HCT116 (cell line): Measurements from ENCODE around the gene SLC7A8. TPM values are rescaled to one million over a fixed set of nuclear protein-coding genes. Genes with fewer than 3 reads are reported as not detected.

Source experiments
- ATAC-seq: fragments of 200-7000 bp; cut with Tn5 transposase; 2 replicates; pipeline ENCODE4 v1.9.1; 2020; ENCODE audit warnings: mild to moderate bottlenecking, moderate library complexity
- BruUV-seq: library from RNA; stranded (reverse); fragments of 400-500 nt; replicated peaks from 2 replicates; lab custom pipeline; 2021; lab: Mats Ljungman, UMichigan
- CTCF ChIA-PET: fragments of 300-600 bp; sonication (Branson Sonifier 250); formaldehyde crosslinking; loops from one replicate; lab custom pipeline; 2021; ENCODE audit warnings: antibody characterized with exemption; lab: Charles Lee
- POLR2A ChIA-PET: fragments of 300-600, 350-600 bp; sonication (Branson Sonifier 250); formaldehyde crosslinking; loops from one replicate; lab custom pipeline; 2021; ENCODE audit warnings: antibody characterized with exemption; lab: Charles Lee
- RAD21 ChIA-PET, 2 experiments: fragments of 300-600 bp; sonication (Branson Sonifier 250); formaldehyde crosslinking; loops; one replicate each; lab custom pipeline; 2023; ENCODE audit warnings: low total read pairs in 2 of 2; ENCODE audit not compliant: uncharacterized antibody in 2 of 2, unreplicated experiment in 2 of 2, low non-redundant PET in 1 of 2; lab: Charles Lee
- DNase-seq: peaks from one replicate; pipeline ENCODE4 v3.0.0-alpha.2; 2010; ENCODE audit warnings: low read depth, low spot score
- H2AFZ ChIP-seq: fragments of 200-600 bp; shearing (Covaris generic), sonication (generic); 2 replicates; pipeline ENCODE4 v1.6.1; 2017; ENCODE audit warnings: low read depth, mixed run types, mixed read lengths, antibody characterized with exemption, low read length; ENCODE audit not compliant: poor library complexity, severe bottlenecking
- H3K27ac ChIP-seq: 2 replicates; pipeline ENCODE4 v1.5.1; 2012; ENCODE audit warnings: low read depth, low read length
- H3K27me3 ChIP-seq: fragments of 200-600 bp; sonication (generic); 2 replicates; pipeline ENCODE4 v1.6.1; 2016; ENCODE audit warnings: mixed run types, low read length, mixed read lengths; ENCODE audit not compliant: insufficient read depth
- H3K36me3 ChIP-seq, 2 experiments: fragments of 200-500 bp in 1 of 2; fragments of 200-600 bp in 1 of 2; sonication (Bioruptor generic) in 1 of 2; sonication (generic) in 1 of 2; 2 replicates each; pipeline versions ENCODE4 v1.5.1 to v1.6.1; 2014 to 2016; ENCODE audit warnings: low read length in 2 of 2, inconsistent platforms in 1 of 2, mixed read lengths in 1 of 2, mixed run types in 1 of 2; ENCODE audit not compliant: insufficient read depth in 2 of 2, control insufficient read depth in 1 of 2
- H3K4me1 ChIP-seq, 2 experiments: fragments of 200-600 bp in 1 of 2; sonication (generic) in 1 of 2; 2 replicates each; pipeline versions ENCODE4 v1.5.1 to v1.6.1; 2012 to 2017; ENCODE audit warnings: low read length in 2 of 2, inconsistent platforms in 1 of 2, mild to moderate bottlenecking in 1 of 2, mixed read lengths in 1 of 2, mixed run types in 1 of 2, moderate library complexity in 1 of 2; ENCODE audit not compliant: insufficient read depth in 2 of 2, control insufficient read depth in 1 of 2
- H3K4me2 ChIP-seq: fragments of 200-600 bp; sonication (generic); 2 replicates; pipeline ENCODE4 v1.6.1; 2017; ENCODE audit warnings: mixed run types, low read length, mixed read lengths
- H3K4me3 ChIP-seq, 2 experiments: fragments of 200-600 bp in 1 of 2; sonication (generic) in 1 of 2; replicated peaks in 1 of 2; 2 replicates each; pipeline ENCODE4 v1.5.1; 2011 to 2016; ENCODE audit warnings: low read length in 2 of 2, control low read depth in 1 of 2, low read depth in 1 of 2, mild to moderate bottlenecking in 1 of 2, mixed read lengths in 1 of 2, mixed run types in 1 of 2
- H3K79me2 ChIP-seq: fragments of 200-600 bp; sonication (generic); 2 replicates; pipeline ENCODE4 v1.6.1; 2017; ENCODE audit warnings: mild to moderate bottlenecking, mixed run types, low read length, moderate library complexity, mixed read lengths; ENCODE audit not compliant: insufficient read depth
- H3K9ac ChIP-seq: fragments of 200-600 bp; sonication (generic); 2 replicates; pipeline ENCODE4 v1.6.1; 2016; ENCODE audit warnings: low read length, mixed read lengths
- H3K9me2 ChIP-seq: fragments of 200-600 bp; sonication (generic), shearing (Covaris generic); 2 replicates; pipeline ENCODE4 v1.6.1; 2017; ENCODE audit warnings: mixed run types, mild to moderate bottlenecking, moderate library complexity; ENCODE audit not compliant: insufficient read depth
- H3K9me3 ChIP-seq, 2 experiments: fragments of 200-500 bp in 1 of 2; fragments of 200-600 bp in 1 of 2; sonication (Bioruptor generic) in 1 of 2; sonication (generic) in 1 of 2; 2 replicates each; pipeline ENCODE4 v1.6.1; 2014 to 2017; ENCODE audit warnings: low read length in 2 of 2, mixed read lengths in 2 of 2, inconsistent platforms in 1 of 2, low read depth in 1 of 2, mild to moderate bottlenecking in 1 of 2, mixed run types in 1 of 2, moderate library complexity in 1 of 2; ENCODE audit not compliant: control insufficient read depth in 1 of 2, insufficient read depth in 1 of 2
- H4K20me1 ChIP-seq: fragments of 200-600 bp; sonication (generic), shearing (Covaris generic); 2 replicates; pipeline ENCODE4 v1.6.1; 2017; ENCODE audit warnings: mixed run types, mild to moderate bottlenecking, moderate library complexity; ENCODE audit not compliant: insufficient read depth
- CBX3 ChIP-seq: IDR thresholded peaks from 2 replicates; pipeline ENCODE4 v1.6.1; 2012; ENCODE audit warnings: low read depth
- CTCF ChIP-seq, 3 experiments: fragments of 200-600 bp in 1 of 3; sonication (generic) in 1 of 3; IDR thresholded peaks in 2 of 3; conservative IDR thresholded peaks in 1 of 3; 2 replicates each; pipeline ENCODE4 v1.5.1; 2012 to 2017; ENCODE audit warnings: low read depth in 2 of 3, low read length in 2 of 3, antibody characterized with exemption in 1 of 3, borderline replicate concordance in 1 of 3, control low read depth in 1 of 3, mild to moderate bottlenecking in 1 of 3, mixed read lengths in 1 of 3, mixed run types in 1 of 3, moderate library complexity in 1 of 3; ENCODE audit not compliant: insufficient read depth in 1 of 3
- ELF1 ChIP-seq: IDR thresholded peaks from 2 replicates; pipeline ENCODE4 v1.6.1; 2012; ENCODE audit warnings: low read depth, borderline replicate concordance
- EZH2 ChIP-seq: fragments of 200-600 bp; sonication (generic); IDR thresholded peaks from 2 replicates; pipeline ENCODE4 v1.6.1; 2017; ENCODE audit warnings: antibody characterized with exemption, mixed run types
- EZH2phosphoT487 ChIP-seq: fragments of 200-600 bp; IDR thresholded peaks from 2 replicates; pipeline ENCODE4 v1.6.1; 2018; ENCODE audit warnings: antibody characterized with exemption, borderline replicate concordance
- FOSL1 ChIP-seq: IDR thresholded peaks from 2 replicates; pipeline ENCODE4 v1.6.1; 2012; ENCODE audit warnings: low read depth
- MAX ChIP-seq: IDR thresholded peaks from 2 replicates; pipeline ENCODE4 v1.6.1; 2012
- SP1 ChIP-seq: IDR thresholded peaks from 2 replicates; pipeline ENCODE4 v1.6.1; 2012; ENCODE audit warnings: low read depth
- TCF7L2 ChIP-seq: IDR thresholded peaks from 2 replicates; pipeline ENCODE4 v1.7.0; 2011; ENCODE audit warnings: borderline replicate concordance, inconsistent platforms; ENCODE audit not compliant: insufficient read depth, insufficient read length; ENCODE audit errors: extremely low read depth
- ZBTB33 ChIP-seq: IDR thresholded peaks from 2 replicates; pipeline ENCODE4 v1.6.1; 2011; ENCODE audit warnings: mild to moderate bottlenecking, low read length, moderate library complexity; ENCODE audit not compliant: insufficient replicate concordance; ENCODE audit errors: extremely low read depth
- ZNF274 ChIP-seq: fragments of 200-500 bp; sonication (Bioruptor generic); IDR thresholded peaks from 2 replicates; pipeline ENCODE4 v1.6.1; 2014; ENCODE audit warnings: mild to moderate bottlenecking, low read depth, low read length, inconsistent platforms
- intact Hi-C: fragments of 100-400 bp; cut with micrococcal nuclease; formaldehyde crosslinking; loops from 2 replicates; pipeline ENCODE4 v1.10.0; 2022
- total RNA-seq: library from RNA; stranded (reverse); gene quantifications from one replicate; pipeline ENCODE4 v1.2.1, GENCODE V29; 2021; ENCODE audit not compliant: unreplicated experiment
- TF ChIP-seq, protein P1 (sequence below): IDR thresholded peaks from 2 replicates; pipeline ENCODE4 v1.6.1; 2012

The SLC7A8 gene
- total RNA-seq, 1 experiment from 2014 or later: 5.3 TPM

DNA sequence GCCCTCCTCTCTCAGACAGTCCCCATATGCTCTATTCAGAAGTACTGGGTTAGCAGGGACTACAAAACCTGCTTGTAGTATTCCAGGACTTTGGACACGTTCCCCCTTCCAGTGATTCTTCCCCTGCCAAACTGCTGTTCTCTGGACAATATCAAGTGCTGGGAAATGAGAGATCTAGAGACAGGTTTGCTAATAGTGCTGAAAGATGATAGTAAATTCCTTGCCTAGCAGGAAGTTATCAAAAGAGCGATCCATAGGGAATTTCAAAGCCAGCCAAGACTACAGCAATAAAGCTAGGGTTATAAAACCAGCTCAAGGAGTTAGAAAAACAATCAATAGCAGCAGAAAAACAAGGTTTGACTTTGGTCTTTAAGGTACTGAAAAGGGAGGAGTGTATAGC lies 15.2 kb downstream of the SLC7A8 start:
- no peak overlapping the region for H2AFZ ChIP-seq
- H3K27ac ChIP-seq: no peak overlapping the region
- TF ChIP-seq EZH2 (no peak), TCF7L2 (no peak), CTCF (IDR thresholded peaks at IDR 0.05 in 2 of 3, conservative IDR thresholded peaks at IDR 0.05 in 1 of 3; ENCODE audit: borderline replicate concordance in 1 of 3, insufficient read depth in 1 of 3, low read depth in 2 of 3, low read length in 2 of 3) (no peak)
- H3K9me2 ChIP-seq: no peaks in the 10 kb centered on the region
- no peaks in the 10 kb centered on the region for H3K9me3 ChIP-seq
- ATAC-seq (no peak), DNase-seq (no peak)
- BruUV-seq: no TSS peak
- no peak overlapping the region for H3K9ac ChIP-seq
- H3K4me3 ChIP-seq: no peak overlapping the region
- no peaks in the 10 kb centered on the region for H4K20me1 ChIP-seq
- RAD21 ChIA-PET: no interaction called here
- no peaks in the 10 kb centered on the region for H3K27me3 ChIP-seq
- H3K79me2 ChIP-seq: no peaks in the 10 kb centered on the region
- CTCF ChIA-PET: interaction anchor here (1.0 kb wide), 1 partner anchor 48 kb away, joined by 4 read pairs; no protein-coding TSS in a partner anchor
- POLR2A ChIA-PET: no interaction called here
- intact Hi-C loops: no loop called here
- no peak overlapping the region for H3K4me2 ChIP-seq
- H3K4me1 ChIP-seq: no peaks in the 10 kb centered on the region
- no peaks in the 10 kb centered on the region for H3K36me3 ChIP-seq

DNA sequence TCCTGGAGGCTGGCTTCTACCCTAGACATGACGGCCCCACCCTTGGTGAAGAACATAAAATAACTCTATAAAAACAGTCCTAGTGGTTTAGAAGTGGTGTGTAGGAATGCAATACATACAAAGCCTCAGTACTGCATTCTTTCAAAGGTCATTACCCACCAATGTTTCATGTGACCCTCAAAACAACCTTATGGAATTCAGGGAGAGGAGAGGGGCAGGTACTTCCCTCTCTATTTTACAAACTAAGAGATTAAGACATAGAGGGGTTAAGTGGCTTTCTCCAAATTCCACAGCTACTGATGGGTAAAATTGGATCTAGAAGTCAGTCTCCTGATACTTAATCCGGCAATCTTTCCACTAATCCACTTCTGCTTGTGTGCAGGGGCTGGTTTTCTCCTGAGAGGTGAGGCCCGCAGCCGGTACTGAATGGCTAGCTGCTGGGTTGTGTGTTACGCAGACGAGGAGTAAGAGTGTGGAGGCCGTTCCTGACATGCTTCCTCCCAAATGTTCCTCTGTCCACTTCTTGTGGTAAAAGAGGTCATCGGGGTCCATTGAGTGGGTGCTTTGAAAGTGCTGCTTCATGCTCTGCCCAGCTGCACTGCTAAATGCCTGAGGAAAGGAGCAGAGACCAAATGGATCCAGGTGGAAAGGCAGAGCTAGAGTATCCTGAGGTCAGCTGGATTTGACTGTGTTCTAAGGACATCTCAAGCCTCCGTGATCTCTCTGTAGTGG lies 16.2 kb downstream of the SLC7A8 start:
- ChIA-PET POLR2A (no interaction called here), RAD21 (no interaction called here), CTCF (no interaction called here)
- H3K36me3 ChIP-seq: no peaks in the 10 kb centered on the region
- no peak for ATAC-seq
- no peak overlapping the region for H2AFZ ChIP-seq
- H3K9ac ChIP-seq: no peak overlapping the region
- no peaks in the 10 kb centered on the region for H3K4me1 ChIP-seq
- TF ChIP-seq ELF1: no peak
- no peak for TF ChIP-seq FOSL1
- TF ChIP-seq EZH2phosphoT487: no peak
- TF ChIP-seq, protein P1, sequence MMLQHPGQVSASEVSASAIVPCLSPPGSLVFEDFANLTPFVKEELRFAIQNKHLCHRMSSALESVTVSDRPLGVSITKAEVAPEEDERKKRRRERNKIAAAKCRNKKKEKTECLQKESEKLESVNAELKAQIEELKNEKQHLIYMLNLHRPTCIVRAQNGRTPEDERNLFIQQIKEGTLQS: no peak
- no peak for TF ChIP-seq CBX3
- no peak for TF ChIP-seq ZNF274
- no peak for TF ChIP-seq SP1
- TF ChIP-seq MAX: no peak
- TF ChIP-seq ZBTB33: no peak
- H3K27ac ChIP-seq: no peak overlapping the region
- H3K27me3 ChIP-seq: no peaks in the 10 kb centered on the region
- no peaks in the 10 kb centered on the region for H3K9me3 ChIP-seq
- no peak overlapping the region for H3K4me3 ChIP-seq
- H4K20me1 ChIP-seq: no peaks in the 10 kb centered on the region
- H3K4me2 ChIP-seq: no peak overlapping the region
- intact Hi-C loops: no loop called here
- no TSS peak for BruUV-seq
- H3K79me2 ChIP-seq: no peaks in the 10 kb centered on the region
- no peaks in the 10 kb centered on the region for H3K9me2 ChIP-seq
- DNase-seq: no peak
